Measurements from ENCODE around the gene GARIN5A. TPM values are rescaled to one million over a fixed set of nuclear protein-coding genes. Genes with fewer than 3 reads are reported as not detected.

The GARIN5A gene
- total RNA-seq, 2 donors from 2014 or later, result 5.9 to 16.8 TPM

DNA sequence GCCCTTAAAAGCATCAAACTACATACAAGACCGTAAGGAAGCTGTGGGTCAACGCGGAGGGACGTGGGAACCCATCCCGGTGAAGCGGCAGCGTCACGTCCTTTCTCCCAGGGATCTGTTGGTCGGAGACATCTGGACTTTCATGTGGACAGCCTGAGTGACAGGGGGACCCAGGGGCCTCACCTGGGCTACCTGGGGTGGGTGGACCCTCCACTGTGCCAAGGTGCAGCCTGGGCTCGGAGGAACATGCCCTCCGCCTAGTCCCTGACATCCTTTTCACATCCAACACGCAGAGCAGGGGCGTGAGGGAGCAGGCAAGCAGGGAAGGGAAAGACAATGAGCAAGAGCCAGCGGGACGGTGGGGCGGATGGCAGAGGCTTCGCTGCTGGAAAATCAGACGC, 13.8 kb upstream of the GARIN5A start:
- intact Hi-C loops (cut with DNase I), result no loop called here
- WGBS, result 96% methylated on average over 18 of the region's 18 CpGs
- no peaks in the 10 kb centered on the region for H3K4me1 ChIP-seq (replicated peaks)
- H3K36me3 ChIP-seq, result no peaks in the 10 kb centered on the region
- no peaks in the 10 kb centered on the region for H3K27me3 ChIP-seq (replicated peaks; ENCODE audit: insufficient read depth)
- TF ChIP-seq POLR2A (IDR thresholded peaks at IDR 0.05) (no peak), POLR2AphosphoS5 (IDR thresholded peaks at IDR 0.05) (no peak)
- TF ChIP-seq, protein P1, sequence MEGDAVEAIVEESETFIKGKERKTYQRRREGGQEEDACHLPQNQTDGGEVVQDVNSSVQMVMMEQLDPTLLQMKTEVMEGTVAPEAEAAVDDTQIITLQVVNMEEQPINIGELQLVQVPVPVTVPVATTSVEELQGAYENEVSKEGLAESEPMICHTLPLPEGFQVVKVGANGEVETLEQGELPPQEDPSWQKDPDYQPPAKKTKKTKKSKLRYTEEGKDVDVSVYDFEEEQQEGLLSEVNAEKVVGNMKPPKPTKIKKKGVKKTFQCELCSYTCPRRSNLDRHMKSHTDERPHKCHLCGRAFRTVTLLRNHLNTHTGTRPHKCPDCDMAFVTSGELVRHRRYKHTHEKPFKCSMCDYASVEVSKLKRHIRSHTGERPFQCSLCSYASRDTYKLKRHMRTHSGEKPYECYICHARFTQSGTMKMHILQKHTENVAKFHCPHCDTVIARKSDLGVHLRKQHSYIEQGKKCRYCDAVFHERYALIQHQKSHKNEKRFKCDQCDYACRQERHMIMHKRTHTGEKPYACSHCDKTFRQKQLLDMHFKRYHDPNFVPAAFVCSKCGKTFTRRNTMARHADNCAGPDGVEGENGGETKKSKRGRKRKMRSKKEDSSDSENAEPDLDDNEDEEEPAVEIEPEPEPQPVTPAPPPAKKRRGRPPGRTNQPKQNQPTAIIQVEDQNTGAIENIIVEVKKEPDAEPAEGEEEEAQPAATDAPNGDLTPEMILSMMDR (IDR thresholded peaks at IDR 0.05), result no peak
- no peaks in the 10 kb centered on the region for H3K9me3 ChIP-seq
- H3K4me3 ChIP-seq, result no peak overlapping the region
- H3K27ac ChIP-seq, result no peak overlapping the region
- DNase-seq (ENCODE audit: low spot score), result no peak

GRCh38 chr19:50489461-50490011, 12.9 kb upstream of the GARIN5A start:
- Histone ChIP-seq H3K36me3 (no peaks in the 10 kb centered on the region), H3K4me3 (no peak overlapping the region), H3K27ac (no peak overlapping the region), H3K27me3 (replicated peaks; ENCODE audit: insufficient read depth) (no peaks in the 10 kb centered on the region), H3K9me3 (no peaks in the 10 kb centered on the region), H3K4me1 (replicated peaks) (no peaks in the 10 kb centered on the region)
- intact Hi-C loops (cut with DNase I), result no loop called here
- DNase-seq (ENCODE audit: low spot score), result no peak
- WGBS, result 30% methylated on average over 24 of the region's 24 CpGs
- TF ChIP-seq, protein P1 (IDR thresholded peaks at IDR 0.05), result no peak
- TF ChIP-seq POLR2AphosphoS5 (IDR thresholded peaks at IDR 0.05), result no peak
- no peak for TF ChIP-seq POLR2A (IDR thresholded peaks at IDR 0.05)

DNA sequence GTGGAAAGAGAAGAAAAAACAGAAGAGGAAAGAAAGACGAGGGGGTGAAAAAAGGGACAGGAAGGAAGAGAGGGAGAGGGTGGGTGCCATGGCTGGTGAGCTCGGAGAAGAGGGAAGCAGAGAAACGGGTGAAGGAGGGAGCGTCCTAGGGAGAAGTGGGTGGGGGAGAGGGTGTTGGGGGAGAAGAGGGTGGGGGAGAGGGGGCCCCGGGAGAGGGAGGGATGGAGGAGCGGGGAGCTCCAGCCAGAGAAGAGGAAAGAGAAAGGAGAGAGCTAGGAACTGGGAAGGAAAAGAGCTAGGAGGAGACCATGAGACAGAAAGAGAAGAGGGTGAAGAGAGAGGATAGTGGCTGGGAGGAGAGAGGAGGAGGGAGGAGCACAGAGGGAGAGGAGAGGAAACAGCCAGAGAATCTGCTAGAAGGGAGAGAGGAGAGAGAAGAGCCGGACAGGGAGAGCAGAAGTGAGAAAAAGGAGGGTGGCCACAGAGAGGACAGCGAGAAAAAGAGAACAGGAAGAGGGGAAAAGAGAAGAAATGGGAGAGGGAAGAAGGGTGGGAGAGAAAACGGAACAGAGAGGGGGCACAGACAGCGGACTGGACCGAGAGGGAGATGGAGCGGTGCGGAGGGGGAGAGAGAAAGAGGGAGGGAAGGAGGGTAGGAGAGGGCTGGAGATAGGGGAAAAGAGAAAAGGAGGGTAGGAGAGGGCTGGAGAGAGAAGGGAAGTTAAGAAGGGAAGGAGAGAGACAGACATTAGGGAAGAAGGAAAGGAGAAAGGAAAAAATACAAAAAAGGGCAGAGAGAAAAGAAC, 11.9 kb upstream of the GARIN5A start:
- no peak for DNase-seq (ENCODE audit: low spot score)
- no peaks in the 10 kb centered on the region for H3K4me1 ChIP-seq (replicated peaks)
- no peaks in the 10 kb centered on the region for H3K27me3 ChIP-seq (replicated peaks; ENCODE audit: insufficient read depth)
- no peaks in the 10 kb centered on the region for H3K36me3 ChIP-seq
- 22% methylated on average over 13 of the region's 13 CpGs for WGBS
- no peaks in the 10 kb centered on the region for H3K9me3 ChIP-seq
- H3K27ac ChIP-seq, result no peak overlapping the region
- H3K4me3 ChIP-seq, result no peak overlapping the region
- intact Hi-C loops (cut with DNase I), result no loop called here
- TF ChIP-seq POLR2AphosphoS5 (IDR thresholded peaks at IDR 0.05) (no peak), POLR2A (IDR thresholded peaks at IDR 0.05) (no peak)
- TF ChIP-seq, protein P1 (IDR thresholded peaks at IDR 0.05), result no peak

- intact Hi-C loops (cut with DNase I), result no loop called here
- DNase-seq (ENCODE audit: low spot score), result no peak
Measured at GRCh38 chr19:50486823-50487515, 10.3 kb upstream of the GARIN5A start.

More at GRCh38 chr19:50486823-50487515, 10.3 kb upstream of the GARIN5A start:
- no peaks in the 10 kb centered on the region for H3K27me3 ChIP-seq (replicated peaks; ENCODE audit: insufficient read depth)
- H3K4me3 ChIP-seq, result no peak overlapping the region
- no peaks in the 10 kb centered on the region for H3K4me1 ChIP-seq (replicated peaks)
- H3K36me3 ChIP-seq, result no peaks in the 10 kb centered on the region
- TF ChIP-seq POLR2A (IDR thresholded peaks at IDR 0.05), result no peak
- TF ChIP-seq, protein P1 (IDR thresholded peaks at IDR 0.05), result peak in 2 of 4 experiments; percentile 16 to 24
- TF ChIP-seq POLR2AphosphoS5 (IDR thresholded peaks at IDR 0.05), result no peak
- H3K9me3 ChIP-seq, result no peaks in the 10 kb centered on the region
- WGBS, result 78% methylated on average over 18 of the region's 18 CpGs
- no peak overlapping the region for H3K27ac ChIP-seq
